ENCODE data around the gene CORO2A. TPM values are rescaled to one million over a fixed set of nuclear protein-coding genes. Genes with fewer than 3 reads are reported as not detected.

CORO2A gene
- total and polyA plus RNA-seq, 10 of the 15 experiments (the other 5 are each of a cell fraction or from before 2014, with no cell fraction given) = 1.0 to 5.3 (median 3.5) TPM

DNA sequence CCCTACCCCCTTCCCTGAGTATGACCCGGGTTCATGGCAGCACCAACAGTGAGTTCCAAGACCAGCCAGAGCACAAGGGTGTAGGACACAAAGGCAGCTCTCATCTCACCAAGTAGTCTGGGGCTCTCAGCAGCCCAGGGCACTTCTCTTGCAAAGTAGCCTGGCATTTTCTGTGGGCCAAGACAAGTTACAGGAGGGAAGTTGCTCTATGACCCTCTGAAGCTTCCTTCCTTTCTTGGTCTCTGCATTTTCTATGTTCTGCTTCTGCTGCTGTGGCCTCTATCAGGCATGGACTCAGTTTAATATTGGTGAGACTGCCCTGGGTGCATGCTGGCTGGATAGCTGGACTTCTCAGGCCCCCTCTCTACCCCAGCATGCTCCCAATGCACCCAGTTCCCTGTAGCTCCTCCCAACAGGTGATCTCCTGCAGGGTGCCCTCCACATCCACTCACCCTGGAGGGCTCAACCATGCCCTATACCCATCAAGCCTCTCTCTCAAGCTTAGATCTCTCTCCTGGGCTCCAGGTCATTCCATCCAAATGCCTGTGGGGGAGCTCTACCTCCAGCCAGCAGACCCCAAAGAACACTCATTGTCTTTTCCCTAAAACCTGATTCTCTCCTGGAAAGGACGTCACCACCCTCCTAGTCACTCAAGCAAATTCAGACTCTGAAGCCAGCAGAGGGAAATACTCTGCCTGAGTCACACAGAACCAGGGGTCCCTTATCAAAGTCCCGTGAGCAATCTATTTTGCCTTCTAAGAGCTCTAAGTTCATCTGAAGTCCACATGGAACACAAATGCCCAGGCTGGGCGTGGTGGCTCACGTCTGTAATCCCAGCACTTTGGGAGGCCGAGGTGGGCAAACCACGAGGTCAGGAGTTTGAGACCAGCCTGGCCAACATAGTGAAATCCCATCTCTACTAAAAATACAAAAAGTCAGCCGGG, 49.2 kb upstream of the CORO2A start:
- Histone ChIP-seq H3K27ac (ENCODE audit: control insufficient read depth, insufficient read depth) (no peak overlapping the region), H4K20me1 (ENCODE audit: control insufficient read depth, insufficient read depth) (no peaks in the 10 kb centered on the region), H2AFZ (ENCODE audit: control insufficient read depth, low read depth, low read length) (no peak overlapping the region), H3K4me3 (no peak overlapping the region), H3K4me1 (ENCODE audit: control insufficient read depth, insufficient read depth, low read length) (no peaks in the 10 kb centered on the region), H3K27me3 (replicated peaks in 1 of 2; ENCODE audit: control insufficient read depth in 2 of 2, insufficient read depth in 2 of 2, low read length in 1 of 2) (no peaks in the 10 kb centered on the region), H3K36me3 (ENCODE audit: control insufficient read depth in 2 of 2, insufficient read depth in 2 of 2, low read length in 1 of 2) (no peaks in the 10 kb centered on the region), H3K9me3 (replicated peaks; ENCODE audit: control insufficient read depth, insufficient read depth, low read length) (no peaks in the 10 kb centered on the region), H3K4me2 (ENCODE audit: control insufficient read depth, insufficient read depth) (no peak overlapping the region), H3K79me2 (ENCODE audit: control insufficient read depth, insufficient read depth, low read length) (no peaks in the 10 kb centered on the region), H3K9ac (ENCODE audit: control insufficient read depth, insufficient read depth, low read length) (no peak overlapping the region)
- DNase-seq (ENCODE audit: low read depth, low spot score) (no peak), ATAC-seq (no peak), FAIRE-seq (no peak)
- in situ Hi-C loops (cut with MboI) (no loop called here), intact Hi-C loops (cut with micrococcal nuclease; ENCODE audit: unreplicated experiment) (no loop called here)
- ChIA-PET RAD21 (ENCODE audit: unreplicated experiment) (no interaction called here), SMC1A (ENCODE audit: uncharacterized antibody, unreplicated experiment) (no interaction called here), CTCF (interaction anchor here (0.5 to 1.7 kb wide), 8 partner anchors 9 to 351 kb away, joined by 3 to 6 read pairs (median 3); partner anchors contain the start of gene TRMO), POLR2A (interaction anchor here (0.6 kb wide), 1 partner anchor 45 kb away, joined by 4 read pairs; no protein-coding TSS in a partner anchor)
- WGBS (ENCODE audit: insufficient coverage, insufficient replicate concordance, low lambda C conversion rate, missing lambda C conversion rate) = 40% methylated on average over 8 of the region's 8 CpGs
- TF ChIP-seq, protein P1, sequence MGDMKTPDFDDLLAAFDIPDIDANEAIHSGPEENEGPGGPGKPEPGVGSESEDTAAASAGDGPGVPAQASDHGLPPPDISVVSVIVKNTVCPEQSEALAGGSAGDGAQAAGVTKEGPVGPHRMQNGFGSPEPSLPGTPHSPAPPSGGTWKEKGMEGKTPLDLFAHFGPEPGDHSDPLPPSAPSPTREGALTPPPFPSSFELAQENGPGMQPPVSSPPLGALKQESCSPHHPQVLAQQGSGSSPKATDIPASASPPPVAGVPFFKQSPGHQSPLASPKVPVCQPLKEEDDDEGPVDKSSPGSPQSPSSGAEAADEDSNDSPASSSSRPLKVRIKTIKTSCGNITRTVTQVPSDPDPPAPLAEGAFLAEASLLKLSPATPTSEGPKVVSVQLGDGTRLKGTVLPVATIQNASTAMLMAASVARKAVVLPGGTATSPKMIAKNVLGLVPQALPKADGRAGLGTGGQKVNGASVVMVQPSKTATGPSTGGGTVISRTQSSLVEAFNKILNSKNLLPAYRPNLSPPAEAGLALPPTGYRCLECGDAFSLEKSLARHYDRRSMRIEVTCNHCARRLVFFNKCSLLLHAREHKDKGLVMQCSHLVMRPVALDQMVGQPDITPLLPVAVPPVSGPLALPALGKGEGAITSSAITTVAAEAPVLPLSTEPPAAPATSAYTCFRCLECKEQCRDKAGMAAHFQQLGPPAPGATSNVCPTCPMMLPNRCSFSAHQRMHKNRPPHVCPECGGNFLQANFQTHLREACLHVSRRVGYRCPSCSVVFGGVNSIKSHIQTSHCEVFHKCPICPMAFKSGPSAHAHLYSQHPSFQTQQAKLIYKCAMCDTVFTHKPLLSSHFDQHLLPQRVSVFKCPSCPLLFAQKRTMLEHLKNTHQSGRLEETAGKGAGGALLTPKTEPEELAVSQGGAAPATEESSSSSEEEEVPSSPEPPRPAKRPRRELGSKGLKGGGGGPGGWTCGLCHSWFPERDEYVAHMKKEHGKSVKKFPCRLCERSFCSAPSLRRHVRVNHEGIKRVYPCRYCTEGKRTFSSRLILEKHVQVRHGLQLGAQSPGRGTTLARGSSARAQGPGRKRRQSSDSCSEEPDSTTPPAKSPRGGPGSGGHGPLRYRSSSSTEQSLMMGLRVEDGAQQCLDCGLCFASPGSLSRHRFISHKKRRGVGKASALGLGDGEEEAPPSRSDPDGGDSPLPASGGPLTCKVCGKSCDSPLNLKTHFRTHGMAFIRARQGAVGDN (IDR thresholded peaks at IDR 0.05) = no peak
- TF ChIP-seq, protein P2, sequence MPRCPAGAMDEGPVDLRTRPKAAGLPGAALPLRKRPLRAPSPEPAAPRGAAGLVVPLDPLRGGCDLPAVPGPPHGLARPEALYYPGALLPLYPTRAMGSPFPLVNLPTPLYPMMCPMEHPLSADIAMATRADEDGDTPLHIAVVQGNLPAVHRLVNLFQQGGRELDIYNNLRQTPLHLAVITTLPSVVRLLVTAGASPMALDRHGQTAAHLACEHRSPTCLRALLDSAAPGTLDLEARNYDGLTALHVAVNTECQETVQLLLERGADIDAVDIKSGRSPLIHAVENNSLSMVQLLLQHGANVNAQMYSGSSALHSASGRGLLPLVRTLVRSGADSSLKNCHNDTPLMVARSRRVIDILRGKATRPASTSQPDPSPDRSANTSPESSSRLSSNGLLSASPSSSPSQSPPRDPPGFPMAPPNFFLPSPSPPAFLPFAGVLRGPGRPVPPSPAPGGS (IDR thresholded peaks at IDR 0.05; ENCODE audit: borderline replicate concordance, insufficient read depth, low read depth, low read length, poor library complexity, severe bottlenecking) = no peak
- TF ChIP-seq YY1 (IDR thresholded peaks at IDR 0.05; ENCODE audit: low read depth, low read length) (no peak), HCFC1 (IDR thresholded peaks at IDR 0.05; ENCODE audit: low read length) (no peak), BRCA1 (IDR thresholded peaks at IDR 0.05; ENCODE audit: low read depth, low read length) (no peak), ZNF217 (IDR thresholded peaks at IDR 0.05) (no peak), MTA3 (IDR thresholded peaks at IDR 0.05; ENCODE audit: borderline replicate concordance, low read length) (no peak), EED (IDR thresholded peaks at IDR 0.05; ENCODE audit: low read depth) (no peak), ZBED1 (IDR thresholded peaks at IDR 0.05; ENCODE audit: borderline replicate concordance) (no peak), BHLHE40 (IDR thresholded peaks at IDR 0.05; ENCODE audit: borderline replicate concordance in 1 of 2, low read depth in 2 of 2, low read length in 1 of 2) (no peak), SMAD5 (IDR thresholded peaks at IDR 0.05; ENCODE audit: low read depth) (no peak)
- BruUV-seq (replicated peaks) = no TSS peak
